BE2C (cell line): ENCODE results near the gene ANK3.

Experiments used
- DNase-seq: peaks from one replicate; pipeline ENCODE4 v3.0.0-alpha.2; 2020
- H3K27me3 ChIP-seq: fragments of 250-450 bp; sonication (Bioruptor Pico); 2 replicates; pipeline ENCODE4 v1.5.1; 2020; ENCODE audit warnings: mild to moderate bottlenecking
- H3K36me3 ChIP-seq: fragments of 250-450 bp; sonication (Bioruptor Pico); 2 replicates; pipeline ENCODE4 v1.5.1; 2020; ENCODE audit warnings: mild to moderate bottlenecking
- H3K4me1 ChIP-seq: fragments of 250-450 bp; sonication (Bioruptor Pico); 2 replicates; pipeline ENCODE4 v1.5.1; 2020
- H3K4me3 ChIP-seq: 2 replicates; pipeline ENCODE4 v1.5.1; 2011; ENCODE audit warnings: low read depth, low read length
- H3K9me3 ChIP-seq: fragments of 250-450 bp; sonication (Bioruptor Pico); 2 replicates; pipeline ENCODE4 v1.5.1; 2020
- TF ChIP-seq, protein P1 (sequence below): IDR thresholded peaks from 2 replicates; pipeline ENCODE4 v1.5.1; 2012; ENCODE audit warnings: mild to moderate bottlenecking, low read depth, low read length

The ANK3 gene

GRCh38 chr10:60313589-60313952, 76.1 kb downstream of the ANK3 start:
- Histone ChIP-seq H3K36me3 (no peaks in the 10 kb centered on the region), H3K27me3 (no peaks in the 10 kb centered on the region), H3K4me3 (no peak overlapping the region), H3K4me1 (peaks cover 10% of the 10 kb centered on the region; the same call in 1 of the 2 replicates), H3K9me3 (no peaks in the 10 kb centered on the region)
- no peak for DNase-seq
- TF ChIP-seq, protein P1, sequence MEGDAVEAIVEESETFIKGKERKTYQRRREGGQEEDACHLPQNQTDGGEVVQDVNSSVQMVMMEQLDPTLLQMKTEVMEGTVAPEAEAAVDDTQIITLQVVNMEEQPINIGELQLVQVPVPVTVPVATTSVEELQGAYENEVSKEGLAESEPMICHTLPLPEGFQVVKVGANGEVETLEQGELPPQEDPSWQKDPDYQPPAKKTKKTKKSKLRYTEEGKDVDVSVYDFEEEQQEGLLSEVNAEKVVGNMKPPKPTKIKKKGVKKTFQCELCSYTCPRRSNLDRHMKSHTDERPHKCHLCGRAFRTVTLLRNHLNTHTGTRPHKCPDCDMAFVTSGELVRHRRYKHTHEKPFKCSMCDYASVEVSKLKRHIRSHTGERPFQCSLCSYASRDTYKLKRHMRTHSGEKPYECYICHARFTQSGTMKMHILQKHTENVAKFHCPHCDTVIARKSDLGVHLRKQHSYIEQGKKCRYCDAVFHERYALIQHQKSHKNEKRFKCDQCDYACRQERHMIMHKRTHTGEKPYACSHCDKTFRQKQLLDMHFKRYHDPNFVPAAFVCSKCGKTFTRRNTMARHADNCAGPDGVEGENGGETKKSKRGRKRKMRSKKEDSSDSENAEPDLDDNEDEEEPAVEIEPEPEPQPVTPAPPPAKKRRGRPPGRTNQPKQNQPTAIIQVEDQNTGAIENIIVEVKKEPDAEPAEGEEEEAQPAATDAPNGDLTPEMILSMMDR: no peak

DNA sequence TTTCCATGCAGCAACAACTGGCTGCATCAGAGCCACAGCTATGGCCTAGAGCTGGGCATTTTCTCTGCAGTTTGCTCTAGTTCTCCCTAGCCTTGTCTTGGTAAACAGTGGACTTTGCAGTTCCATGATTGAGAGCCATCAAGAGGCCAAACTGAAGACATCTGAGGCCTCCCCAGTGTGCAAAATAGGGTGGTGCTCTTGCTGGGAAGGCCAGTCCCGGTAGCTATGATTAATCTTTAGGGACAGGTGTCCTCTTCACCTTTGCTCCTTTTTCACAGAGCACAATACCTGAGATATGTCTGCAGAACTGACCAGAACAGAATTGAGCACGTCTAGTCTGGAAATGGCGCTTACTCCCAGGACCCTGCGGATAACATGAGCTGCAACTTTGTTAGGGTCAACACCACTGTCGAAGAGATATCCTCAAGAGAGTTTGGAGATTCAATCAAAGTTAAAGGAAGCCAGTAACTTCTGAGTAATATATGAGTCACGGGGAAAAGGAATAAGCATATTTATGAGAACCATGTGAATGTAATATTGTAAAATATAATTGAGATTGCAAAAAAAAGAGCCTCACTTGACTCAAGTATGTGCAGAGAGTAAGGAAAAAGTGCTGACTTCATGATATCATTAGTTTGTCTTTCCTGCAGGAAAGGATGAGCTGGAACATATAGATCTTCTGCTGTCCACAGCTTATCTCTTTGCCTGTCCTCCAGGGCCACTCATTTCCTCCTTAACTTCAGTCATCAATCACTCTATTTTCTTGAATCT, 76.7 kb downstream of the ANK3 start:
- Histone ChIP-seq H3K4me1 (peaks cover 10% of the 10 kb centered on the region; the same call in 1 of the 2 replicates), H3K4me3 (no peak overlapping the region), H3K36me3 (no peaks in the 10 kb centered on the region), H3K27me3 (no peaks in the 10 kb centered on the region), H3K9me3 (no peaks in the 10 kb centered on the region)
- TF ChIP-seq, protein P1: no peak
- no peak for DNase-seq

GRCh38 chr10:60311821-60312220, 77.9 kb downstream of the ANK3 start:
- TF ChIP-seq, protein P1: no peak
- Histone ChIP-seq H3K36me3 (no peaks in the 10 kb centered on the region), H3K4me1 (peaks cover 14% of the 10 kb centered on the region; the same call in 1 of the 2 replicates), H3K9me3 (no peaks in the 10 kb centered on the region), H3K4me3 (no peak overlapping the region), H3K27me3 (no peaks in the 10 kb centered on the region)
- no peak for DNase-seq

- TF ChIP-seq, protein P1: no peak
- Histone ChIP-seq H3K4me1 (peaks cover 17% of the 10 kb centered on the region; the same call in 1 of the 2 replicates), H3K27me3 (no peaks in the 10 kb centered on the region), H3K9me3 (no peaks in the 10 kb centered on the region), H3K4me3 (no peak overlapping the region), H3K36me3 (no peaks in the 10 kb centered on the region)
- DNase-seq: no peak
Measured at GRCh38 chr10:60310740-60311139, 78.9 kb downstream of the ANK3 start.

DNA sequence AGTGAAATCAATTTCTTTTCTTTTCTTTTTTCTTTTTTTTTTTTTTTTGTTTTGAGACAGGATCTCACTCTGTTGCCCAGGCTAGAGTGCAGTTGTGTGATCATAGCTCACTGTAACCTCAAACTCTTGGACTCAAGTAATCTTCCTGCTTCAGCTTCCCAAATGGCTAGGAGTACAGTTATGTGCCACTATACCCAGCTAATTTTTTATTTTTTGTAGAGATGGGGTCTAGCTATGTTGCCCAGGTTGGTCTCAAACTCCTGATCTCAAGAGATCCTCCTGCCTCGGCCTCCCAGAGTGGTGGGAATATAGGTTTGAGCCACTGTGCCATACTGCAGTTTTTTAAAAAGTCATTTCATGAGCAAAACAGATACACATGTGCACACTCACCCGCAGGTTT, 79.8 kb downstream of the ANK3 start:
- no peak for DNase-seq
- H3K27me3 ChIP-seq: no peaks in the 10 kb centered on the region
- TF ChIP-seq, protein P1: no peak
- H3K4me3 ChIP-seq: no peak overlapping the region
- H3K36me3 ChIP-seq: no peaks in the 10 kb centered on the region
- no peaks in the 10 kb centered on the region for H3K9me3 ChIP-seq
- H3K4me1 ChIP-seq: peaks cover 24% of the 10 kb centered on the region; the same call in 1 of the 2 replicates

- H3K4me3 ChIP-seq: no peak overlapping the region
- H3K36me3 ChIP-seq: no peaks in the 10 kb centered on the region
- H3K9me3 ChIP-seq: no peaks in the 10 kb centered on the region
- H3K27me3 ChIP-seq: no peaks in the 10 kb centered on the region
- TF ChIP-seq, protein P1: no peak
- DNase-seq: no peak
- H3K4me1 ChIP-seq: peaks cover 24% of the 10 kb centered on the region; the same call in 1 of the 2 replicates
Measured at GRCh38 chr10:60309371-60309770, 80.3 kb downstream of the ANK3 start.
